GM23338 (cell line): ENCODE results near the gene ATP6V1F. TPM values are rescaled to one million over a fixed set of nuclear protein-coding genes. Genes with fewer than 3 reads are reported as not detected.

ENCODE experiments used
- ATAC-seq: fragments of 200-7000 bp; cut with Tn5 transposase; 3 replicates; pipeline ENCODE4 v1.9.1; 2020
- DNase-seq: peaks from one replicate; pipeline ENCODE4 v3.0.0-alpha.2; 2015; ENCODE audit warnings: low spot score
- H2AFZ ChIP-seq: fragments of 200-600 bp; sonication (generic); 2 replicates; pipeline ENCODE4 v1.8.0; 2016; ENCODE audit warnings: antibody characterized with exemption, mild to moderate bottlenecking, moderate library complexity
- H3F3A ChIP-seq: fragments of 200-600 bp; sonication (generic); replicated peaks from 2 replicates; pipeline ENCODE4 v1.8.0; 2017; ENCODE audit warnings: antibody characterized with exemption, mixed run types, low read depth
- H3K27ac ChIP-seq: fragments of 200-600 bp; sonication (generic); 2 replicates; pipeline ENCODE4 v1.6.1; 2016; ENCODE audit warnings: low read depth
- H3K27me3 ChIP-seq: fragments of 200-600 bp; sonication (generic); 2 replicates; pipeline ENCODE4 v1.8.0; 2016; ENCODE audit warnings: mild to moderate bottlenecking, mixed run types, moderate library complexity; ENCODE audit not compliant: insufficient read depth
- H3K36me3 ChIP-seq: fragments of 200-600 bp; sonication (generic); 2 replicates; pipeline ENCODE4 v1.8.0; 2016; ENCODE audit warnings: mild to moderate bottlenecking; ENCODE audit not compliant: insufficient read depth
- H3K4me1 ChIP-seq: fragments of 200-600 bp; sonication (generic); 2 replicates; pipeline ENCODE4 v1.8.0; 2016; ENCODE audit warnings: mild to moderate bottlenecking, moderate library complexity; ENCODE audit not compliant: insufficient read depth
- H3K4me2 ChIP-seq: fragments of 200-600 bp; sonication (generic); 2 replicates; pipeline ENCODE4 v1.7.1; 2017; ENCODE audit warnings: mixed run types
- H3K4me3 ChIP-seq: fragments of 200-600 bp; sonication (generic); 2 replicates; pipeline ENCODE4 v1.6.1; 2016; ENCODE audit warnings: mixed run types
- H3K79me2 ChIP-seq: fragments of 200-600 bp; sonication (generic); replicated peaks from 2 replicates; pipeline ENCODE4 v1.8.0; 2017; ENCODE audit warnings: mild to moderate bottlenecking; ENCODE audit not compliant: insufficient read depth
- H3K9me2 ChIP-seq: fragments of 200-600 bp; sonication (generic); 2 replicates; pipeline ENCODE4 v1.8.0; 2017; ENCODE audit not compliant: insufficient read depth
- H4K20me1 ChIP-seq: fragments of 200-600 bp; sonication (generic); replicated peaks from 2 replicates; pipeline ENCODE4 v1.8.0; 2017; ENCODE audit warnings: mild to moderate bottlenecking; ENCODE audit not compliant: insufficient read depth
- H3K27ac Mint-ChIP-seq: 2 replicates; pipeline ENCODE4 v1.8.0; 2020; ENCODE audit warnings: inconsistent platforms, mild to moderate bottlenecking, moderate library complexity, mixed read lengths
- H3K27me3 Mint-ChIP-seq: 3 replicates; pipeline ENCODE4 v1.8.0; 2022; ENCODE audit warnings: low read depth, mild to moderate bottlenecking, moderate library complexity, mixed read lengths, inconsistent platforms; ENCODE audit not compliant: insufficient read depth, poor library complexity
- H3K36me3 Mint-ChIP-seq: 3 replicates; pipeline ENCODE4 v1.8.0; 2021; ENCODE audit warnings: low read depth, mild to moderate bottlenecking, inconsistent platforms, moderate library complexity, mixed read lengths
- H3K4me1 Mint-ChIP-seq: 3 replicates; pipeline ENCODE4 v1.8.0; 2020; ENCODE audit warnings: mild to moderate bottlenecking, inconsistent platforms, mixed read lengths
- H3K4me3 Mint-ChIP-seq: 3 replicates; pipeline ENCODE4 v1.8.0; 2021; ENCODE audit warnings: moderate library complexity, mild to moderate bottlenecking, inconsistent platforms, mixed read lengths
- H3K9me3 Mint-ChIP-seq: 3 replicates; pipeline ENCODE4 v1.8.0; 2020; ENCODE audit warnings: moderate library complexity, mild to moderate bottlenecking, inconsistent platforms, mixed read lengths
- CREB1 ChIP-seq: fragments of 250-450 bp; sonication (Bioruptor Pico); IDR thresholded peaks from 2 replicates; pipeline ENCODE4 v1.5.0; 2020; ENCODE audit warnings: low read depth, mild to moderate bottlenecking, moderate library complexity
- EZH2 ChIP-seq: fragments of 200-600 bp; sonication (generic); IDR thresholded peaks from one replicate; pipeline ENCODE4 v1.8.0; 2017; ENCODE audit warnings: antibody characterized with exemption, mild to moderate bottlenecking, low read depth; ENCODE audit not compliant: unreplicated experiment
- EZH2phosphoT487 ChIP-seq: fragments of 200-600 bp; sonication (generic); IDR thresholded peaks from one replicate; pipeline ENCODE4 v1.8.1; 2018; ENCODE audit warnings: antibody characterized with exemption; ENCODE audit not compliant: unreplicated experiment
- POLR2AphosphoS5 ChIP-seq: IDR thresholded peaks from 2 replicates; pipeline ENCODE4 v1.6.1; 2016; ENCODE audit warnings: antibody characterized with exemption, low read depth
- STAT1 ChIP-seq: IDR thresholded peaks from one replicate; pipeline ENCODE4 v1.6.1; 2016; ENCODE audit warnings: antibody characterized with exemption; ENCODE audit not compliant: unreplicated experiment
- ZNF331 ChIP-seq: fragments of 250-450 bp; sonication (Bioruptor Pico); IDR thresholded peaks from 2 replicates; pipeline ENCODE4 v1.5.0; 2020; ENCODE audit warnings: low read depth, mild to moderate bottlenecking, moderate library complexity
- polyA plus RNA-seq: library from polyadenylated mRNA; unstranded; fragments of >200 nt; fragmentation: Nextera tagmentation; extraction: Ambion mirVana; gene quantifications from 2 replicates; pipeline ENCODE4 v1.2.1, GENCODE V29; 2016
- total RNA-seq: library from RNA; depleted of rRNA; stranded (reverse); fragments of >200 nt; shearing (Covaris generic); gene quantifications from 2 replicates; pipeline ENCODE4 v1.2.3, GENCODE V29; 2014
- TF ChIP-seq, protein P1 (sequence below), 2 experiments: fragments of 200-600 bp in 1 of 2; sonication (generic) in 1 of 2; conservative IDR thresholded peaks; 2 replicates each; pipeline versions ENCODE4 v1.5.1 to v1.6.1; 2016 to 2017; ENCODE audit warnings: antibody characterized with exemption in 2 of 2, low read depth in 2 of 2, mild to moderate bottlenecking in 2 of 2, moderate library complexity in 1 of 2
- TF ChIP-seq, protein P2 (sequence below): fragments of 250-450 bp; sonication (Bioruptor Pico); IDR thresholded peaks from 2 replicates; pipeline ENCODE4 v1.5.0; 2020; ENCODE audit warnings: mild to moderate bottlenecking, moderate library complexity
- TF ChIP-seq, protein P3 (sequence below): IDR thresholded peaks from 2 replicates; pipeline ENCODE4 v1.6.1; 2016; ENCODE audit warnings: antibody characterized with exemption
- TF ChIP-seq, protein P4 (sequence below): IDR thresholded peaks from one replicate; pipeline ENCODE4 v1.6.1; 2018; ENCODE audit warnings: antibody characterized with exemption; ENCODE audit not compliant: unreplicated experiment

Gene ATP6V1F
- total and polyA plus RNA-seq, 2 experiments from 2014 or later, result 66.5 to 271 TPM

DNA sequence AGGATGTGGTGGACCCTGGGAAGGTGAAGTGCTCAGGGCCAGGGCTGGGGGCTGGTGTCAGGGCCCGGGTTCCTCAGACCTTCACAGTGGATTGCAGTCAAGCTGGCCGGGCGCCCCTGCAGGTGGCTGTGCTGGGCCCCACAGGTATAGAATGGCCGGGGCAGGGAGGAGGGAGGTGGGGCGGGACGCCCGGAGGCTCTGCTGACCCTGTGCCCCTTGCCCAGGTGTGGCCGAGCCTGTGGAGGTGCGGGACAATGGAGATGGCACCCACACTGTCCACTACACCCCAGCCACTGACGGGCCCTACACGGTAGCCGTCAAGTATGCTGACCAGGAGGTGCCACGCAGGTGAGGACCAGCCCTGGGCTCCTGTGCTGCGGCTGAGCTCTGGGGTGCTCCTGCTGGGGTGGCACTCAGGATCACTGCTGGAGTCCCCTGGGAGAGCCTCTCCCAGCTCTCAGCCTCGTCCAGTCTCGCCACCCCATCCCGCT lies 14.9 kb upstream of the ATP6V1F start (continued):
- no peak for TF ChIP-seq POLR2AphosphoS5

DNA sequence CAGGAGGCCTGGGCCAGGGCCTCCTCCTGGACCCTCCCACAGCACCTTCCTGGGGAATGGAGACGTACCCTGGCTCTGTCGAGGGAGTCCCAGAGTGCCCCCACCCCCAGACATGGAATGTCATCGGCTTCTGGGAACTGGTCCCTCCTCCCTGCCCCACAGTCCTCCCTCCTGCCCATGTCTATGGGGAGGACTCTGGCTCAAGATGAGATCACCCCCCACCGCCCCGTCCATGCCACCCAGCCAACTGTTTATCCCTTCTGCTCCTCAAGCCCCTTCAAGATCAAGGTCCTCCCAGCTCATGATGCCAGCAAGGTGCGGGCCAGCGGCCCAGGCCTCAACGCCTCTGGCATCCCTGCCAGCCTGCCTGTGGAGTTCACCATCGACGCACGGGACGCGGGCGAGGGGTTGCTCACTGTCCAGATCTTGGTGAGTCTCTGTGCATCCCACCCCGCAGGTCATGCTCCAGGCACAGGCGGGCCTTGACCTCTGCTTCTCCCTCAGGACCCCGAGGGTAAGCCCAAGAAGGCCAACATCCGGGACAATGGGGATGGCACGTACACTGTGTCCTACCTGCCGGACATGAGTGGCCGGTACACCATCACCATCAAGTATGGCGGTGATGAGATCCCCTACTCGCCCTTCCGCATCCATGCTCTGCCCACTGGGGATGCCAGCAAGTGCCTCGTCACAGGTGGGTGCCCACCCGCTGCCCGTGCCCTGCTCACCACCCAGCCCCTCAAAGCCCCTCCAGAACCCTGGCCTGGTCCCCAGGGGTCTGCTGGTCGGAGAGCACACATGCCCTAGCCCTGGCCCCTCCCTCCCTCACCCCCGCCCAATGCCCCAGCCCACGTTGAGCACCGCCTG lies 14.1 kb upstream of the ATP6V1F start:
- no peak overlapping the region for H3K4me3 Mint-ChIP-seq
- H3K27ac ChIP-seq, result no peak overlapping the region
- no peaks in the 10 kb centered on the region for H3K9me3 Mint-ChIP-seq
- ATAC-seq (no peak), DNase-seq (no peak)
- H3K9me2 ChIP-seq, result no peaks in the 10 kb centered on the region
- no peaks in the 10 kb centered on the region for H3F3A ChIP-seq
- no peak overlapping the region for H3K4me2 ChIP-seq
- no peak overlapping the region for H3K4me3 ChIP-seq
- H3K27me3 Mint-ChIP-seq, result peaks cover 8% of the 10 kb centered on the region
- H2AFZ ChIP-seq, result no peak overlapping the region
- H3K4me1 Mint-ChIP-seq, result no peaks in the 10 kb centered on the region; the same call in 2 of the 3 replicates
- H3K36me3 Mint-ChIP-seq, result no peaks in the 10 kb centered on the region; the same call in 2 of the 3 replicates
- H3K27me3 ChIP-seq, result no peaks in the 10 kb centered on the region
- no peaks in the 10 kb centered on the region for H4K20me1 ChIP-seq
- H3K36me3 ChIP-seq, result no peaks in the 10 kb centered on the region
- H3K27ac Mint-ChIP-seq, result no peak overlapping the region
- H3K4me1 ChIP-seq, result no peaks in the 10 kb centered on the region
- TF ChIP-seq STAT1 (no peak), EZH2phosphoT487 (no peak), ZNF331 (CRISPR knock-in tag) (no peak), CREB1 (CRISPR knock-in tag) (no peak), EZH2 (no peak)
- TF ChIP-seq, protein P1, sequence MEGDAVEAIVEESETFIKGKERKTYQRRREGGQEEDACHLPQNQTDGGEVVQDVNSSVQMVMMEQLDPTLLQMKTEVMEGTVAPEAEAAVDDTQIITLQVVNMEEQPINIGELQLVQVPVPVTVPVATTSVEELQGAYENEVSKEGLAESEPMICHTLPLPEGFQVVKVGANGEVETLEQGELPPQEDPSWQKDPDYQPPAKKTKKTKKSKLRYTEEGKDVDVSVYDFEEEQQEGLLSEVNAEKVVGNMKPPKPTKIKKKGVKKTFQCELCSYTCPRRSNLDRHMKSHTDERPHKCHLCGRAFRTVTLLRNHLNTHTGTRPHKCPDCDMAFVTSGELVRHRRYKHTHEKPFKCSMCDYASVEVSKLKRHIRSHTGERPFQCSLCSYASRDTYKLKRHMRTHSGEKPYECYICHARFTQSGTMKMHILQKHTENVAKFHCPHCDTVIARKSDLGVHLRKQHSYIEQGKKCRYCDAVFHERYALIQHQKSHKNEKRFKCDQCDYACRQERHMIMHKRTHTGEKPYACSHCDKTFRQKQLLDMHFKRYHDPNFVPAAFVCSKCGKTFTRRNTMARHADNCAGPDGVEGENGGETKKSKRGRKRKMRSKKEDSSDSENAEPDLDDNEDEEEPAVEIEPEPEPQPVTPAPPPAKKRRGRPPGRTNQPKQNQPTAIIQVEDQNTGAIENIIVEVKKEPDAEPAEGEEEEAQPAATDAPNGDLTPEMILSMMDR (conservative IDR thresholded peaks at IDR 0.05; ENCODE audit: low read depth in 2 of 2), result no peak
- TF ChIP-seq, protein P2, sequence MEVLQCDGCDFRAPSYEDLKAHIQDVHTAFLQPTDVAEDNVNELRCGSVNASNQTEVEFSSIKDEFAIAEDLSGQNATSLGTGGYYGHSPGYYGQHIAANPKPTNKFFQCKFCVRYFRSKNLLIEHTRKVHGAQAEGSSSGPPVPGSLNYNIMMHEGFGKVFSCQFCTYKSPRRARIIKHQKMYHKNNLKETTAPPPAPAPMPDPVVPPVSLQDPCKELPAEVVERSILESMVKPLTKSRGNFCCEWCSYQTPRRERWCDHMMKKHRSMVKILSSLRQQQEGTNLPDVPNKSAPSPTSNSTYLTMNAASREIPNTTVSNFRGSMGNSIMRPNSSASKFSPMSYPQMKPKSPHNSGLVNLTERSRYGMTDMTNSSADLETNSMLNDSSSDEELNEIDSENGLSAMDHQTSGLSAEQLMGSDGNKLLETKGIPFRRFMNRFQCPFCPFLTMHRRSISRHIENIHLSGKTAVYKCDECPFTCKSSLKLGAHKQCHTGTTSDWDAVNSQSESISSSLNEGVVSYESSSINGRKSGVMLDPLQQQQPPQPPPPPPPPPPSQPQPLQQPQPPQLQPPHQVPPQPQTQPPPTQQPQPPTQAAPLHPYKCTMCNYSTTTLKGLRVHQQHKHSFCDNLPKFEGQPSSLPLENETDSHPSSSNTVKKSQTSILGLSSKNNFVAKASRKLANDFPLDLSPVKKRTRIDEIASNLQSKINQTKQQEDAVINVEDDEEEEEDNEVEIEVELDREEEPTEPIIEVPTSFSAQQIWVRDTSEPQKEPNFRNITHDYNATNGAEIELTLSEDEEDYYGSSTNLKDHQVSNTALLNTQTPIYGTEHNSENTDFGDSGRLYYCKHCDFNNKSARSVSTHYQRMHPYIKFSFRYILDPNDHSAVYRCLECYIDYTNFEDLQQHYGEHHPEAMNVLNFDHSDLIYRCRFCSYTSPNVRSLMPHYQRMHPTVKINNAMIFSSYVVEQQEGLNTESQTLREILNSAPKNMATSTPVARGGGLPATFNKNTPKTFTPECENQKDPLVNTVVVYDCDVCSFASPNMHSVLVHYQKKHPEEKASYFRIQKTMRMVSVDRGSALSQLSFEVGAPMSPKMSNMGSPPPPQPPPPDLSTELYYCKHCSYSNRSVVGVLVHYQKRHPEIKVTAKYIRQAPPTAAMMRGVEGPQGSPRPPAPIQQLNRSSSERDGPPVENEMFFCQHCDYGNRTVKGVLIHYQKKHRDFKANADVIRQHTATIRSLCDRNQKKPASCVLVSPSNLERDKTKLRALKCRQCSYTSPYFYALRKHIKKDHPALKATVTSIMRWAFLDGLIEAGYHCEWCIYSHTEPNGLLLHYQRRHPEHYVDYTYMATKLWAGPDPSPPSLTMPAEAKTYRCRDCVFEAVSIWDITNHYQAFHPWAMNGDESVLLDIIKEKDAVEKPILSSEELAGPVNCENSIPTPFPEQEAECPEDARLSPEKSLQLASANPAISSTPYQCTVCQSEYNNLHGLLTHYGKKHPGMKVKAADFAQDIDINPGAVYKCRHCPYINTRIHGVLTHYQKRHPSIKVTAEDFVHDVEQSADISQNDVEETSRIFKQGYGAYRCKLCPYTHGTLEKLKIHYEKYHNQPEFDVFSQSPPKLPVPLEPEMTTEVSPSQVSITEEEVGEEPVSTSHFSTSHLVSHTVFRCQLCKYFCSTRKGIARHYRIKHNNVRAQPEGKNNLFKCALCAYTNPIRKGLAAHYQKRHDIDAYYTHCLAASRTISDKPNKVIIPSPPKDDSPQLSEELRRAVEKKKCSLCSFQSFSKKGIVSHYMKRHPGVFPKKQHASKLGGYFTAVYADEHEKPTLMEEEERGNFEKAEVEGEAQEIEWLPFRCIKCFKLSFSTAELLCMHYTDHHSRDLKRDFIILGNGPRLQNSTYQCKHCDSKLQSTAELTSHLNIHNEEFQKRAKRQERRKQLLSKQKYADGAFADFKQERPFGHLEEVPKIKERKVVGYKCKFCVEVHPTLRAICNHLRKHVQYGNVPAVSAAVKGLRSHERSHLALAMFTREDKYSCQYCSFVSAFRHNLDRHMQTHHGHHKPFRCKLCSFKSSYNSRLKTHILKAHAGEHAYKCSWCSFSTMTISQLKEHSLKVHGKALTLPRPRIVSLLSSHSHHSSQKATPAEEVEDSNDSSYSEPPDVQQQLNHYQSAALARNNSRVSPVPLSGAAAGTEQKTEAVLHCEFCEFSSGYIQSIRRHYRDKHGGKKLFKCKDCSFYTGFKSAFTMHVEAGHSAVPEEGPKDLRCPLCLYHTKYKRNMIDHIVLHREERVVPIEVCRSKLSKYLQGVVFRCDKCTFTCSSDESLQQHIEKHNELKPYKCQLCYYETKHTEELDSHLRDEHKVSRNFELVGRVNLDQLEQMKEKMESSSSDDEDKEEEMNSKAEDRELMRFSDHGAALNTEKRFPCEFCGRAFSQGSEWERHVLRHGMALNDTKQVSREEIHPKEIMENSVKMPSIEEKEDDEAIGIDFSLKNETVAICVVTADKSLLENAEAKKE (CRISPR knock-in tag), result no peak
- TF ChIP-seq, protein P3, sequence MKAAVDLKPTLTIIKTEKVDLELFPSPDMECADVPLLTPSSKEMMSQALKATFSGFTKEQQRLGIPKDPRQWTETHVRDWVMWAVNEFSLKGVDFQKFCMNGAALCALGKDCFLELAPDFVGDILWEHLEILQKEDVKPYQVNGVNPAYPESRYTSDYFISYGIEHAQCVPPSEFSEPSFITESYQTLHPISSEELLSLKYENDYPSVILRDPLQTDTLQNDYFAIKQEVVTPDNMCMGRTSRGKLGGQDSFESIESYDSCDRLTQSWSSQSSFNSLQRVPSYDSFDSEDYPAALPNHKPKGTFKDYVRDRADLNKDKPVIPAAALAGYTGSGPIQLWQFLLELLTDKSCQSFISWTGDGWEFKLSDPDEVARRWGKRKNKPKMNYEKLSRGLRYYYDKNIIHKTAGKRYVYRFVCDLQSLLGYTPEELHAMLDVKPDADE, result no peak
- TF ChIP-seq, protein P4, sequence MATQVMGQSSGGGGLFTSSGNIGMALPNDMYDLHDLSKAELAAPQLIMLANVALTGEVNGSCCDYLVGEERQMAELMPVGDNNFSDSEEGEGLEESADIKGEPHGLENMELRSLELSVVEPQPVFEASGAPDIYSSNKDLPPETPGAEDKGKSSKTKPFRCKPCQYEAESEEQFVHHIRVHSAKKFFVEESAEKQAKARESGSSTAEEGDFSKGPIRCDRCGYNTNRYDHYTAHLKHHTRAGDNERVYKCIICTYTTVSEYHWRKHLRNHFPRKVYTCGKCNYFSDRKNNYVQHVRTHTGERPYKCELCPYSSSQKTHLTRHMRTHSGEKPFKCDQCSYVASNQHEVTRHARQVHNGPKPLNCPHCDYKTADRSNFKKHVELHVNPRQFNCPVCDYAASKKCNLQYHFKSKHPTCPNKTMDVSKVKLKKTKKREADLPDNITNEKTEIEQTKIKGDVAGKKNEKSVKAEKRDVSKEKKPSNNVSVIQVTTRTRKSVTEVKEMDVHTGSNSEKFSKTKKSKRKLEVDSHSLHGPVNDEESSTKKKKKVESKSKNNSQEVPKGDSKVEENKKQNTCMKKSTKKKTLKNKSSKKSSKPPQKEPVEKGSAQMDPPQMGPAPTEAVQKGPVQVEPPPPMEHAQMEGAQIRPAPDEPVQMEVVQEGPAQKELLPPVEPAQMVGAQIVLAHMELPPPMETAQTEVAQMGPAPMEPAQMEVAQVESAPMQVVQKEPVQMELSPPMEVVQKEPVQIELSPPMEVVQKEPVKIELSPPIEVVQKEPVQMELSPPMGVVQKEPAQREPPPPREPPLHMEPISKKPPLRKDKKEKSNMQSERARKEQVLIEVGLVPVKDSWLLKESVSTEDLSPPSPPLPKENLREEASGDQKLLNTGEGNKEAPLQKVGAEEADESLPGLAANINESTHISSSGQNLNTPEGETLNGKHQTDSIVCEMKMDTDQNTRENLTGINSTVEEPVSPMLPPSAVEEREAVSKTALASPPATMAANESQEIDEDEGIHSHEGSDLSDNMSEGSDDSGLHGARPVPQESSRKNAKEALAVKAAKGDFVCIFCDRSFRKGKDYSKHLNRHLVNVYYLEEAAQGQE, result no peak
- no peaks in the 10 kb centered on the region for H3K79me2 ChIP-seq
